HCT116 (cell line): ENCODE results near the gene PHF1.

Source experiments
- EGR1 ChIP-seq: IDR thresholded peaks from 2 replicates; pipeline ENCODE4 v1.6.1; 2012; ENCODE audit warnings: low read depth
- ELF1 ChIP-seq: IDR thresholded peaks from 2 replicates; pipeline ENCODE4 v1.6.1; 2012; ENCODE audit warnings: low read depth, borderline replicate concordance
- EZH2 ChIP-seq: fragments of 200-600 bp; sonication (generic); IDR thresholded peaks from 2 replicates; pipeline ENCODE4 v1.6.1; 2017; ENCODE audit warnings: antibody characterized with exemption, mixed run types
- EZH2phosphoT487 ChIP-seq: fragments of 200-600 bp; IDR thresholded peaks from 2 replicates; pipeline ENCODE4 v1.6.1; 2018; ENCODE audit warnings: antibody characterized with exemption, borderline replicate concordance
- FOSL1 ChIP-seq: IDR thresholded peaks from 2 replicates; pipeline ENCODE4 v1.6.1; 2012; ENCODE audit warnings: low read depth
- JUND ChIP-seq: IDR thresholded peaks from 2 replicates; pipeline ENCODE4 v1.6.1; 2012
- POLR2A ChIP-seq: IDR thresholded peaks from 2 replicates; pipeline ENCODE4 v1.7.0; 2011; ENCODE audit warnings: borderline replicate concordance; ENCODE audit not compliant: insufficient read depth, insufficient read length; ENCODE audit errors: extremely low read depth
- POLR2AphosphoS5 ChIP-seq: IDR thresholded peaks from 2 replicates; pipeline ENCODE4 v1.6.1; 2011; ENCODE audit warnings: mild to moderate bottlenecking, low read depth, low read length, moderate library complexity
- RAD21 ChIP-seq: IDR thresholded peaks from 2 replicates; pipeline ENCODE4 v1.6.1; 2012; ENCODE audit warnings: low read depth, mild to moderate bottlenecking
- SIN3A ChIP-seq: IDR thresholded peaks from 2 replicates; pipeline ENCODE4 v1.6.1; 2012; ENCODE audit warnings: low read depth
- SRF ChIP-seq: IDR thresholded peaks from 2 replicates; pipeline ENCODE4 v1.6.1; 2012; ENCODE audit warnings: low read depth
- YY1 ChIP-seq: IDR thresholded peaks from 2 replicates; pipeline ENCODE4 v1.6.1; 2011; ENCODE audit warnings: low read length, low read depth, moderate library complexity, mild to moderate bottlenecking; ENCODE audit not compliant: insufficient replicate concordance; ENCODE audit errors: extremely low read depth
- TF ChIP-seq, protein P1 (sequence below), 3 experiments: fragments of 200-600 bp in 1 of 3; sonication (generic) in 1 of 3; IDR thresholded peaks in 2 of 3; conservative IDR thresholded peaks in 1 of 3; 2 replicates each; pipeline ENCODE4 v1.5.1; 2012 to 2017; ENCODE audit warnings: low read depth in 2 of 3, low read length in 2 of 3, antibody characterized with exemption in 1 of 3, borderline replicate concordance in 1 of 3, control low read depth in 1 of 3, mild to moderate bottlenecking in 1 of 3, mixed read lengths in 1 of 3, mixed run types in 1 of 3, moderate library complexity in 1 of 3; ENCODE audit not compliant: insufficient read depth in 1 of 3
- TF ChIP-seq, protein P2 (sequence below): IDR thresholded peaks from 2 replicates; pipeline ENCODE4 v1.6.1; 2012

- TF ChIP-seq, protein P1, sequence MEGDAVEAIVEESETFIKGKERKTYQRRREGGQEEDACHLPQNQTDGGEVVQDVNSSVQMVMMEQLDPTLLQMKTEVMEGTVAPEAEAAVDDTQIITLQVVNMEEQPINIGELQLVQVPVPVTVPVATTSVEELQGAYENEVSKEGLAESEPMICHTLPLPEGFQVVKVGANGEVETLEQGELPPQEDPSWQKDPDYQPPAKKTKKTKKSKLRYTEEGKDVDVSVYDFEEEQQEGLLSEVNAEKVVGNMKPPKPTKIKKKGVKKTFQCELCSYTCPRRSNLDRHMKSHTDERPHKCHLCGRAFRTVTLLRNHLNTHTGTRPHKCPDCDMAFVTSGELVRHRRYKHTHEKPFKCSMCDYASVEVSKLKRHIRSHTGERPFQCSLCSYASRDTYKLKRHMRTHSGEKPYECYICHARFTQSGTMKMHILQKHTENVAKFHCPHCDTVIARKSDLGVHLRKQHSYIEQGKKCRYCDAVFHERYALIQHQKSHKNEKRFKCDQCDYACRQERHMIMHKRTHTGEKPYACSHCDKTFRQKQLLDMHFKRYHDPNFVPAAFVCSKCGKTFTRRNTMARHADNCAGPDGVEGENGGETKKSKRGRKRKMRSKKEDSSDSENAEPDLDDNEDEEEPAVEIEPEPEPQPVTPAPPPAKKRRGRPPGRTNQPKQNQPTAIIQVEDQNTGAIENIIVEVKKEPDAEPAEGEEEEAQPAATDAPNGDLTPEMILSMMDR (IDR thresholded peaks at IDR 0.05 in 2 of 3, conservative IDR thresholded peaks at IDR 0.05 in 1 of 3; ENCODE audit: borderline replicate concordance in 1 of 3, insufficient read depth in 1 of 3, low read depth in 2 of 3, low read length in 2 of 3) = no peak
- TF ChIP-seq, protein P2, sequence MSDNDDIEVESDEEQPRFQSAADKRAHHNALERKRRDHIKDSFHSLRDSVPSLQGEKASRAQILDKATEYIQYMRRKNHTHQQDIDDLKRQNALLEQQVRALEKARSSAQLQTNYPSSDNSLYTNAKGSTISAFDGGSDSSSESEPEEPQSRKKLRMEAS = no peak
- TF ChIP-seq YY1 (no peak), POLR2A (no peak), ELF1 (no peak), EZH2 (no peak), EZH2phosphoT487 (no peak), SRF (no peak), FOSL1 (no peak), RAD21 (no peak), EGR1 (no peak), POLR2AphosphoS5 (no peak), JUND (no peak), SIN3A (no peak)
Measured at GRCh38 chr6:33452496-33452895, 41.7 kb downstream of the PHF1 start.
